GM23338 (cell line): ENCODE results near the gene METTL18. TPM values are rescaled to one million over a fixed set of nuclear protein-coding genes. Genes with fewer than 3 reads are reported as not detected.

Source experiments
- ATAC-seq: fragments of 200-7000 bp; cut with Tn5 transposase; 3 replicates; pipeline ENCODE4 v1.9.1; 2020
- DNase-seq: peaks from one replicate; pipeline ENCODE4 v3.0.0-alpha.2; 2015; ENCODE audit warnings: low spot score
- H2AFZ ChIP-seq: fragments of 200-600 bp; sonication (generic); 2 replicates; pipeline ENCODE4 v1.8.0; 2016; ENCODE audit warnings: antibody characterized with exemption, mild to moderate bottlenecking, moderate library complexity
- H3F3A ChIP-seq: fragments of 200-600 bp; sonication (generic); replicated peaks from 2 replicates; pipeline ENCODE4 v1.8.0; 2017; ENCODE audit warnings: antibody characterized with exemption, mixed run types, low read depth
- H3K27ac ChIP-seq: fragments of 200-600 bp; sonication (generic); 2 replicates; pipeline ENCODE4 v1.6.1; 2016; ENCODE audit warnings: low read depth
- H3K27me3 ChIP-seq: fragments of 200-600 bp; sonication (generic); 2 replicates; pipeline ENCODE4 v1.8.0; 2016; ENCODE audit warnings: mild to moderate bottlenecking, mixed run types, moderate library complexity; ENCODE audit not compliant: insufficient read depth
- H3K36me3 ChIP-seq: fragments of 200-600 bp; sonication (generic); 2 replicates; pipeline ENCODE4 v1.8.0; 2016; ENCODE audit warnings: mild to moderate bottlenecking; ENCODE audit not compliant: insufficient read depth
- H3K4me1 ChIP-seq: fragments of 200-600 bp; sonication (generic); 2 replicates; pipeline ENCODE4 v1.8.0; 2016; ENCODE audit warnings: mild to moderate bottlenecking, moderate library complexity; ENCODE audit not compliant: insufficient read depth
- H3K4me2 ChIP-seq: fragments of 200-600 bp; sonication (generic); 2 replicates; pipeline ENCODE4 v1.7.1; 2017; ENCODE audit warnings: mixed run types
- H3K4me3 ChIP-seq: fragments of 200-600 bp; sonication (generic); 2 replicates; pipeline ENCODE4 v1.6.1; 2016; ENCODE audit warnings: mixed run types
- H3K79me2 ChIP-seq: fragments of 200-600 bp; sonication (generic); replicated peaks from 2 replicates; pipeline ENCODE4 v1.8.0; 2017; ENCODE audit warnings: mild to moderate bottlenecking; ENCODE audit not compliant: insufficient read depth
- H3K9me2 ChIP-seq: fragments of 200-600 bp; sonication (generic); 2 replicates; pipeline ENCODE4 v1.8.0; 2017; ENCODE audit not compliant: insufficient read depth
- H4K20me1 ChIP-seq: fragments of 200-600 bp; sonication (generic); replicated peaks from 2 replicates; pipeline ENCODE4 v1.8.0; 2017; ENCODE audit warnings: mild to moderate bottlenecking; ENCODE audit not compliant: insufficient read depth
- H3K27ac Mint-ChIP-seq: 2 replicates; pipeline ENCODE4 v1.8.0; 2020; ENCODE audit warnings: inconsistent platforms, mild to moderate bottlenecking, moderate library complexity, mixed read lengths
- H3K27me3 Mint-ChIP-seq: 3 replicates; pipeline ENCODE4 v1.8.0; 2022; ENCODE audit warnings: low read depth, mild to moderate bottlenecking, moderate library complexity, mixed read lengths, inconsistent platforms; ENCODE audit not compliant: insufficient read depth, poor library complexity
- H3K36me3 Mint-ChIP-seq: 3 replicates; pipeline ENCODE4 v1.8.0; 2021; ENCODE audit warnings: low read depth, mild to moderate bottlenecking, inconsistent platforms, moderate library complexity, mixed read lengths
- H3K4me1 Mint-ChIP-seq: 3 replicates; pipeline ENCODE4 v1.8.0; 2020; ENCODE audit warnings: mild to moderate bottlenecking, inconsistent platforms, mixed read lengths
- H3K4me3 Mint-ChIP-seq: 3 replicates; pipeline ENCODE4 v1.8.0; 2021; ENCODE audit warnings: moderate library complexity, mild to moderate bottlenecking, inconsistent platforms, mixed read lengths
- H3K9me3 Mint-ChIP-seq: 3 replicates; pipeline ENCODE4 v1.8.0; 2020; ENCODE audit warnings: moderate library complexity, mild to moderate bottlenecking, inconsistent platforms, mixed read lengths
- CREB1 ChIP-seq: fragments of 250-450 bp; sonication (Bioruptor Pico); IDR thresholded peaks from 2 replicates; pipeline ENCODE4 v1.5.0; 2020; ENCODE audit warnings: low read depth, mild to moderate bottlenecking, moderate library complexity
- CTCF ChIP-seq, 2 experiments: fragments of 200-600 bp in 1 of 2; sonication (generic) in 1 of 2; conservative IDR thresholded peaks; 2 replicates each; pipeline versions ENCODE4 v1.5.1 to v1.6.1; 2016 to 2017; ENCODE audit warnings: antibody characterized with exemption in 2 of 2, low read depth in 2 of 2, mild to moderate bottlenecking in 2 of 2, moderate library complexity in 1 of 2
- ETS1 ChIP-seq: IDR thresholded peaks from 2 replicates; pipeline ENCODE4 v1.6.1; 2016; ENCODE audit warnings: antibody characterized with exemption
- EZH2 ChIP-seq: fragments of 200-600 bp; sonication (generic); IDR thresholded peaks from one replicate; pipeline ENCODE4 v1.8.0; 2017; ENCODE audit warnings: antibody characterized with exemption, mild to moderate bottlenecking, low read depth; ENCODE audit not compliant: unreplicated experiment
- EZH2phosphoT487 ChIP-seq: fragments of 200-600 bp; sonication (generic); IDR thresholded peaks from one replicate; pipeline ENCODE4 v1.8.1; 2018; ENCODE audit warnings: antibody characterized with exemption; ENCODE audit not compliant: unreplicated experiment
- JUNB ChIP-seq: IDR thresholded peaks from one replicate; pipeline ENCODE4 v1.6.1; 2016; ENCODE audit warnings: antibody characterized with exemption; ENCODE audit not compliant: unreplicated experiment
- POLR2AphosphoS5 ChIP-seq: IDR thresholded peaks from 2 replicates; pipeline ENCODE4 v1.6.1; 2016; ENCODE audit warnings: antibody characterized with exemption, low read depth
- REST ChIP-seq: IDR thresholded peaks from one replicate; pipeline ENCODE4 v1.6.1; 2018; ENCODE audit warnings: antibody characterized with exemption; ENCODE audit not compliant: unreplicated experiment
- STAT1 ChIP-seq: IDR thresholded peaks from one replicate; pipeline ENCODE4 v1.6.1; 2016; ENCODE audit warnings: antibody characterized with exemption; ENCODE audit not compliant: unreplicated experiment
- ZNF114 ChIP-seq: fragments of 250-450 bp; sonication (Bioruptor Pico); IDR thresholded peaks from 2 replicates; pipeline ENCODE4 v1.5.0; 2020; ENCODE audit warnings: mild to moderate bottlenecking, moderate library complexity
- polyA plus RNA-seq: library from polyadenylated mRNA; unstranded; fragments of >200 nt; fragmentation: Nextera tagmentation; extraction: Ambion mirVana; gene quantifications from 2 replicates; pipeline ENCODE4 v1.2.1, GENCODE V29; 2016
- total RNA-seq: library from RNA; depleted of rRNA; stranded (reverse); fragments of >200 nt; shearing (Covaris generic); gene quantifications from 2 replicates; pipeline ENCODE4 v1.2.3, GENCODE V29; 2014

Gene METTL18
- total and polyA plus RNA-seq, 2 experiments from 2014 or later: 9.9 to 13.6 TPM

GRCh38 chr1:169782596-169782995, 12.1 kb downstream of the METTL18 start (continued):
- TF ChIP-seq REST (no peak), STAT1 (no peak), ZNF114 (CRISPR knock-in tag) (no peak), CREB1 (CRISPR knock-in tag) (no peak), JUNB (no peak), ETS1 (no peak), POLR2AphosphoS5 (no peak), CTCF (conservative IDR thresholded peaks at IDR 0.05; ENCODE audit: low read depth in 2 of 2) (no peak), EZH2phosphoT487 (no peak)

GRCh38 chr1:169779970-169780369, 14.7 kb downstream of the METTL18 start:
- peaks cover 3% of the 10 kb centered on the region; the same call in 2 of the 3 replicates for H3K9me3 Mint-ChIP-seq
- peak overlapping the region; percentile 5 for H2AFZ ChIP-seq
- H3K27ac Mint-ChIP-seq: peak overlapping the region; percentile 61
- H3K36me3 ChIP-seq: no peaks in the 10 kb centered on the region
- ATAC-seq (no peak), DNase-seq (no peak)
- H3K27ac ChIP-seq: no peak overlapping the region
- H3K79me2 ChIP-seq: no peaks in the 10 kb centered on the region
- H3K27me3 ChIP-seq: no peaks in the 10 kb centered on the region
- H3K4me3 Mint-ChIP-seq: no peak overlapping the region
- H4K20me1 ChIP-seq: no peaks in the 10 kb centered on the region
- H3F3A ChIP-seq: no peaks in the 10 kb centered on the region
- peaks cover 33% of the 10 kb centered on the region for H3K4me1 Mint-ChIP-seq
- no peak overlapping the region for H3K4me3 ChIP-seq
- H3K9me2 ChIP-seq: 0 out of 2 replicates have a peak, but pooled peaks cover 5% of the 10 kb centered on the region
- no peaks in the 10 kb centered on the region for H3K27me3 Mint-ChIP-seq
- H3K4me2 ChIP-seq: no peak overlapping the region
- H3K4me1 ChIP-seq: peaks cover 9% of the 10 kb centered on the region; the same call in 1 of the 2 replicates
- H3K36me3 Mint-ChIP-seq: no peaks in the 10 kb centered on the region; the same call in 2 of the 3 replicates
- TF ChIP-seq STAT1: no peak
- no peak for TF ChIP-seq CTCF (conservative IDR thresholded peaks at IDR 0.05; ENCODE audit: low read depth in 2 of 2)
- TF ChIP-seq CREB1 (CRISPR knock-in tag): no peak
- TF ChIP-seq ZNF114 (CRISPR knock-in tag): no peak
- no peak for TF ChIP-seq EZH2
- no peak for TF ChIP-seq REST
- no peak for TF ChIP-seq EZH2phosphoT487
